K562 (cell line): ENCODE measurements around the gene RAP1A. TPM values are rescaled to one million over a fixed set of nuclear protein-coding genes. Genes with fewer than 3 reads are reported as not detected.

Source experiments
- ARID3A ChIP-seq: IDR thresholded peaks from 2 replicates; pipeline ENCODE4 v1.6.1; 2012; ENCODE audit warnings: low read depth, low read length, improper control_type of control experiment, borderline replicate concordance
- HDAC8 ChIP-seq: fragments of 450-650 bp; IDR thresholded peaks from 2 replicates; pipeline ENCODE4 v1.6.1; 2016; ENCODE audit warnings: mild to moderate bottlenecking, missing genetic modification characterization, moderate library complexity, missing compliant biosample characterization
- HMBOX1 ChIP-seq: sonication (generic); IDR thresholded peaks from 2 replicates; pipeline ENCODE4 v1.6.1; 2016
- KAT8 ChIP-seq: fragments of 450-650 bp; IDR thresholded peaks from 2 replicates; pipeline ENCODE4 v1.6.1; 2016; ENCODE audit warnings: low read depth, mild to moderate bottlenecking
- MBD2 ChIP-seq: sonication (generic); IDR thresholded peaks from 2 replicates; pipeline ENCODE4 v1.6.1; 2016; ENCODE audit warnings: low read depth, borderline replicate concordance
- MCM3 ChIP-seq: fragments of 450-650 bp; IDR thresholded peaks from 2 replicates; pipeline ENCODE4 v1.6.1; 2016
- MEIS2 ChIP-seq: fragments of 450-650 bp; IDR thresholded peaks from 2 replicates; pipeline ENCODE4 v1.6.1; 2014; ENCODE audit warnings: mild to moderate bottlenecking; ENCODE audit not compliant: partially characterized antibody
- NFATC3 ChIP-seq: fragments of 450-650 bp; IDR thresholded peaks from 2 replicates; pipeline ENCODE4 v1.6.1; 2017; ENCODE audit warnings: mild to moderate bottlenecking
- NFIC ChIP-seq: fragments of 450-650 bp; IDR thresholded peaks from 2 replicates; pipeline ENCODE4 v1.6.1; 2017; ENCODE audit warnings: mild to moderate bottlenecking, inconsistent platforms
- POLR2A ChIP-seq: fragments of 450-650 bp; conservative IDR thresholded peaks from 2 replicates; pipeline ENCODE4 v1.6.1; 2016
- POLR2AphosphoS5 ChIP-seq: IDR thresholded peaks from 2 replicates; pipeline ENCODE4 v1.6.1; 2011; ENCODE audit warnings: mild to moderate bottlenecking, low read depth, low read length, moderate library complexity; ENCODE audit not compliant: control insufficient read depth, insufficient read depth
- POLR2B ChIP-seq: fragments of 450-650 bp; IDR thresholded peaks from 2 replicates; pipeline ENCODE4 v1.6.1; 2018; ENCODE audit warnings: low read depth; ENCODE audit not compliant: partially characterized antibody
- RFX5 ChIP-seq: IDR thresholded peaks from 2 replicates; pipeline ENCODE4 v1.6.1; 2011; ENCODE audit warnings: low read depth, mild to moderate bottlenecking, improper control_type of control experiment, low read length
- SAFB ChIP-seq: fragments of 200-400 bp; formaldehyde crosslinking; IDR thresholded peaks from 2 replicates; pipeline ENCODE4 v1.6.1; 2017; ENCODE audit warnings: low read depth, low read length, borderline replicate concordance
- SIRT6 ChIP-seq: IDR thresholded peaks from one replicate; pipeline ENCODE4 v1.6.1; 2012; ENCODE audit warnings: low read depth, mild to moderate bottlenecking, control low read depth, inconsistent platforms, low read length, moderate library complexity
- SMAD3 ChIP-seq: fragments of 450-650 bp; formaldehyde crosslinking; conservative IDR thresholded peaks from 2 replicates; pipeline ENCODE4 v1.4.0; 2020; ENCODE audit warnings: mild to moderate bottlenecking
- SMARCE1 ChIP-seq: fragments of 450-650 bp; IDR thresholded peaks from 2 replicates; pipeline ENCODE4 v1.7.1; 2016; ENCODE audit warnings: mild to moderate bottlenecking
- STAG1 ChIP-seq: sonication (generic); formaldehyde crosslinking; IDR thresholded peaks from 2 replicates; pipeline ENCODE4 v1.5.0; 2020; ENCODE audit warnings: missing genetic modification reagents, borderline replicate concordance
- ZFP36 ChIP-seq: fragments of 150-350 bp; IDR thresholded peaks from 2 replicates; pipeline ENCODE4 v1.6.1; 2018; ENCODE audit warnings: low read length, low read depth; ENCODE audit not compliant: partially characterized antibody
- ZNF707 ChIP-seq: fragments of 250-450 bp; sonication (Bioruptor Pico); conservative IDR thresholded peaks from 2 replicates; pipeline ENCODE4 v1.8.0; 2022; ENCODE audit warnings: inconsistent platforms, mild to moderate bottlenecking, moderate library complexity
- ZNF77 ChIP-seq: fragments of 250-450 bp; sonication (Bioruptor Pico); IDR thresholded peaks from 2 replicates; pipeline ENCODE4 v1.5.0; 2020
- polyA plus RNA-seq, 8 experiments: library from polyadenylated mRNA; depleted of rRNA in 4 of 8; stranded (reverse) in 5 of 8; unstranded in 3 of 8; fragments of >200 nt; fragmentation: Nextera tagmentation in 2 of 8; fragmentation: Illumina TruSeq in 1 of 8; extraction: Ambion mirVana in 2 of 8; extraction: Trizol in 1 of 8; gene quantifications; 2 replicates each; pipeline versions ENCODE4 v1.2.1 to v1.2.3, GENCODE V29; 2011 to 2014; ENCODE audit warnings: inconsistent platforms in 1 of 8, missing spikeins in 1 of 8
- total RNA-seq, 7 experiments: library from RNA; depleted of rRNA in 6 of 7; stranded (reverse); fragments of >200 nt in 6 of 7; fragmentation: Illumina TruSeq in 2 of 7; extraction: Trizol in 2 of 7; gene quantifications; 2 replicates each; pipeline versions ENCODE4 v1.2.1 to v1.2.3, GENCODE V29; 2011 to 2021; ENCODE audit warnings: low replicate concordance in 1 of 7
- TF ChIP-seq, protein P1 (sequence below): fragments of 450-650 bp; formaldehyde crosslinking; conservative IDR thresholded peaks from 2 replicates; pipeline ENCODE4 v1.4.0; 2022; ENCODE audit warnings: mild to moderate bottlenecking, missing genetic modification characterization
- TF ChIP-seq, protein P2 (sequence below): fragments of 450-650 bp; IDR thresholded peaks from one replicate; pipeline ENCODE4 v1.6.1; 2018; ENCODE audit warnings: mild to moderate bottlenecking, moderate library complexity; ENCODE audit not compliant: partially characterized antibody

RAP1A gene
- total and polyA plus RNA-seq, 9 of the 15 experiments (the other 6 are each of a cell fraction or from before 2014, with no cell fraction given): 13.4 to 86.2 (median 32.5) TPM

DNA sequence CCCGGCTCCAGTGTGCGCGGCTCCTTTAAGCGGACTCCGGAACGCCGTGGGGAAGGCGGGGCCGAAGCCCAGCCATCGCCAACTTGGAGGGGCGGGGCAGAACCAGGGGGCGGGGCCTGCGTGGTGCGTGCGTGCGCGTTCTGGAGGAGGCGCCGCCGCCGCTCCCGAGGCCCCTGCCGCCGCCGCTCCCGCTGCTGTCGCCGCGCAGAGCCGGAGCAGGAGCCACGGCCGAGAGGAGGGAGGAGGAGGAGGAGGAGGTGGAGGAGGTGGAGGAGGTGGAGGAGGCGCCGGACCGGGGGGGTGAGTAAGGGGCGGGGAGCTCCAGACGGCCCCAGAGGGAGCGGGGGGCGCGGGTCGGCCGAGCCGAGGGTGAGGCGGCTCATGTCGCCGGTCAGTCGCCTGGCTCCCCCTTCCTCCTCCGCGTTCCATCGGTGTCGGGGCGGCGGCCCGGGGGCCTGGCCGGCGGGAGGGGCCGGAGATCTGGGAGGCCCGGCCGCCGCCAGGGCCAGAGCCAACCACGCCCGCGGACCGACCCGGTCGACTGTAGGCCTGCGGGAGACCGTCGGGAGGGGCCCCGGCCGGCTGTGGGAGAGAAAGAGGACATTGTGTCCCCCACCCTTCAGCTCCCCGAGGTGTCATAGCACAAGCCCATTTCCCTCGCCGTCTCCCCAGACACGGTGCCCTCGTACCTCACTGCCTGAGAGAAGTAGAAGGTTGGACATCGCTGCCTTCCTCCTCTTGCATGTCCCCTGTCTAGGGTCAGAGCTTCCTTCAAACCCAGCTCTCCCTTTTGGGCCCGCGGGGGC is at the start of gene RAP1A (continued):
- TF ChIP-seq ARID3A: no peak
- no peak for TF ChIP-seq SMARCE1
- no peak for TF ChIP-seq ZNF77 (CRISPR knock-in tag)
- no peak for TF ChIP-seq STAG1 (CRISPR knock-in tag)
- peak; percentile 86 for TF ChIP-seq POLR2AphosphoS5
- TF ChIP-seq SMAD3 (CRISPR knock-in tag): no peak
- no peak for TF ChIP-seq KAT8
- peak; percentile 45 for TF ChIP-seq ZFP36
- no peak for TF ChIP-seq SAFB
- peak; percentile 73 for TF ChIP-seq POLR2A
- no peak for TF ChIP-seq NFATC3
- TF ChIP-seq, protein P1, sequence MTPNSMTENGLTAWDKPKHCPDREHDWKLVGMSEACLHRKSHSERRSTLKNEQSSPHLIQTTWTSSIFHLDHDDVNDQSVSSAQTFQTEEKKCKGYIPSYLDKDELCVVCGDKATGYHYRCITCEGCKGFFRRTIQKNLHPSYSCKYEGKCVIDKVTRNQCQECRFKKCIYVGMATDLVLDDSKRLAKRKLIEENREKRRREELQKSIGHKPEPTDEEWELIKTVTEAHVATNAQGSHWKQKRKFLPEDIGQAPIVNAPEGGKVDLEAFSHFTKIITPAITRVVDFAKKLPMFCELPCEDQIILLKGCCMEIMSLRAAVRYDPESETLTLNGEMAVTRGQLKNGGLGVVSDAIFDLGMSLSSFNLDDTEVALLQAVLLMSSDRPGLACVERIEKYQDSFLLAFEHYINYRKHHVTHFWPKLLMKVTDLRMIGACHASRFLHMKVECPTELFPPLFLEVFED (CRISPR knock-in tag): no peak
- TF ChIP-seq MBD2: 0 out of 2 replicates have a peak, but pooled peaks have one; percentile 47
- no peak for TF ChIP-seq RFX5
- no peak for TF ChIP-seq SIRT6
- peak; percentile 71 for TF ChIP-seq POLR2B
- TF ChIP-seq NFIC: peak; percentile 29; the same call in 1 of the 2 replicates
- no peak for TF ChIP-seq ZNF707 (CRISPR knock-in tag)
- TF ChIP-seq HDAC8 (tag): no peak
- TF ChIP-seq, protein P2, sequence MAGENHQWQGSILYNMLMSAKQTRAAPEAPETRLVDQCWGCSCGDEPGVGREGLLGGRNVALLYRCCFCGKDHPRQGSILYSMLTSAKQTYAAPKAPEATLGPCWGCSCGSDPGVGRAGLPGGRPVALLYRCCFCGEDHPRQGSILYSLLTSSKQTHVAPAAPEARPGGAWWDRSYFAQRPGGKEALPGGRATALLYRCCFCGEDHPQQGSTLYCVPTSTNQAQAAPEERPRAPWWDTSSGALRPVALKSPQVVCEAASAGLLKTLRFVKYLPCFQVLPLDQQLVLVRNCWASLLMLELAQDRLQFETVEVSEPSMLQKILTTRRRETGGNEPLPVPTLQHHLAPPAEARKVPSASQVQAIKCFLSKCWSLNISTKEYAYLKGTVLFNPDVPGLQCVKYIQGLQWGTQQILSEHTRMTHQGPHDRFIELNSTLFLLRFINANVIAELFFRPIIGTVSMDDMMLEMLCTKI: no peak
- TF ChIP-seq HMBOX1: no peak
- no peak for TF ChIP-seq MCM3
- no peak for TF ChIP-seq MEIS2
